ENCODE measurements around the gene GRSF1. TPM values are rescaled to one million over a fixed set of nuclear protein-coding genes. Genes with fewer than 3 reads are reported as not detected.

Gene GRSF1
- total and polyA plus RNA-seq, 2 of the 13 experiments (the other 11 are each of a cell fraction or from before 2014, with no cell fraction given): 66.5 to 103 TPM

GRCh38 chr4:70873216-70873615 is 33.5 kb upstream of the GRSF1 start:
- 62% methylated on average over 3 of the region's 3 CpGs for WGBS (ENCODE audit: low lambda C conversion rate)
- H3K27ac ChIP-seq (ENCODE audit: extremely low read length, insufficient read depth, low read length): no peak overlapping the region
- ChIA-PET POLR2A (no interaction called here), CTCF (ENCODE audit: low intra/inter-chr PET ratio, low total read pairs) (no interaction called here)
- intact Hi-C loops (cut with micrococcal nuclease; ENCODE audit: unreplicated experiment) (no loop called here), in situ Hi-C loops (cut with HindIII; ENCODE audit: extremely low pct_ligation_motif_present, low pct_unique_long_range_greater_than_20kb) (no loop called here)
- no peak overlapping the region for H3K9ac ChIP-seq (ENCODE audit: insufficient read depth, low read depth, low read length)
- H3K4me2 ChIP-seq (ENCODE audit: low read depth, low read length): no peak overlapping the region
- DNase-seq (ENCODE audit: low spot score) (no peak), FAIRE-seq (no peak), ATAC-seq (no peak)
- no peaks in the 10 kb centered on the region for H3K4me1 ChIP-seq (ENCODE audit: insufficient read depth, low read length)
- H4K20me1 ChIP-seq (ENCODE audit: insufficient read depth, low read length): no peaks in the 10 kb centered on the region
- H3K4me3 ChIP-seq (replicated peaks in 1 of 3; ENCODE audit: insufficient read depth in 1 of 3, low read depth in 2 of 3, low read length in 3 of 3): no peak overlapping the region
- no peaks in the 10 kb centered on the region for H3K79me2 ChIP-seq (ENCODE audit: insufficient read depth, low read length)
- no peaks in the 10 kb centered on the region for H3K9me3 ChIP-seq (ENCODE audit: low read length)
- H3K36me3 ChIP-seq (replicated peaks in 1 of 2; ENCODE audit: control insufficient read depth in 1 of 2, insufficient read depth in 2 of 2, low read length in 2 of 2): no peaks in the 10 kb centered on the region
- no TSS peak for BruUV-seq (replicated peaks)
- no peak overlapping the region for H2AFZ ChIP-seq (ENCODE audit: low read length)
- TF ChIP-seq SOX6 (IDR thresholded peaks at IDR 0.05): no peak
- TF ChIP-seq SOX6 (CRISPR knock-in tag; IDR thresholded peaks at IDR 0.05): no peak
- TF ChIP-seq HNF4G (IDR thresholded peaks at IDR 0.05; ENCODE audit: borderline replicate concordance, low read depth, low read length): no peak
- TF ChIP-seq HNF4G (CRISPR knock-in tag; IDR thresholded peaks at IDR 0.05; ENCODE audit: borderline replicate concordance, low read depth): no peak
- no peak for TF ChIP-seq SMARCE1 (IDR thresholded peaks at IDR 0.05; ENCODE audit: borderline replicate concordance)
- TF ChIP-seq ZFP90 (CRISPR knock-in tag; IDR thresholded peaks at IDR 0.05; ENCODE audit: borderline replicate concordance): no peak
- no peak for TF ChIP-seq HNRNPL (IDR thresholded peaks at IDR 0.05; ENCODE audit: low read depth, low read length)
- no peak for TF ChIP-seq ZNF264 (CRISPR knock-in tag; IDR thresholded peaks at IDR 0.05)
- TF ChIP-seq TBX3 (IDR thresholded peaks at IDR 0.05; ENCODE audit: borderline replicate concordance): no peak
- TF ChIP-seq ELF1 (CRISPR knock-in tag; IDR thresholded peaks at IDR 0.05): no peak
- no peak for TF ChIP-seq SIN3B (IDR thresholded peaks at IDR 0.05; ENCODE audit: low read length)
- TF ChIP-seq BCL6 (CRISPR knock-in tag; IDR thresholded peaks at IDR 0.05): no peak
- H3K27me3 ChIP-seq (ENCODE audit: control insufficient read depth in 1 of 2, insufficient read depth in 2 of 2, low read length in 2 of 2): no peaks in the 10 kb centered on the region

- FAIRE-seq: no peak
- BruUV-seq (replicated peaks): no TSS peak
- in situ Hi-C loops (cut with HindIII; ENCODE audit: extremely low pct_ligation_motif_present, low pct_unique_long_range_greater_than_20kb) (no loop called here), intact Hi-C loops (cut with micrococcal nuclease; ENCODE audit: unreplicated experiment) (no loop called here)
- CTCF ChIA-PET (ENCODE audit: low intra/inter-chr PET ratio, low total read pairs): no interaction called here
- Histone ChIP-seq H4K20me1 (ENCODE audit: insufficient read depth, low read length) (no peaks in the 10 kb centered on the region), H2AFZ (ENCODE audit: low read length) (no peak overlapping the region), H3K4me2 (ENCODE audit: low read depth, low read length) (no peak overlapping the region), H3K9me3 (ENCODE audit: low read length) (no peaks in the 10 kb centered on the region), H3K9ac (ENCODE audit: insufficient read depth, low read depth, low read length) (no peak overlapping the region), H3K27me3 (ENCODE audit: control insufficient read depth in 1 of 2, insufficient read depth in 2 of 2, low read length in 2 of 2) (no peaks in the 10 kb centered on the region), H3K79me2 (ENCODE audit: insufficient read depth, low read length) (no peaks in the 10 kb centered on the region), H3K36me3 (replicated peaks in 1 of 2; ENCODE audit: control insufficient read depth in 1 of 2, insufficient read depth in 2 of 2, low read length in 2 of 2) (no peaks in the 10 kb centered on the region), H3K4me1 (ENCODE audit: insufficient read depth, low read length) (no peaks in the 10 kb centered on the region), H3K27ac (ENCODE audit: extremely low read length, insufficient read depth, low read length) (no peak overlapping the region), H3K4me3 (replicated peaks in 1 of 3; ENCODE audit: insufficient read depth in 1 of 3, low read depth in 2 of 3, low read length in 3 of 3) (no peak overlapping the region)
- DNase-seq (ENCODE audit: low spot score): no peak
- POLR2A ChIA-PET: no interaction called here
- ATAC-seq: no peak
- TF ChIP-seq ZNF75D (CRISPR knock-in tag; IDR thresholded peaks at IDR 0.05; ENCODE audit: borderline replicate concordance): no peak
- no peak for TF ChIP-seq DMTF1 (CRISPR knock-in tag; IDR thresholded peaks at IDR 0.05)
- no peak for TF ChIP-seq ZNF484 (CRISPR knock-in tag; IDR thresholded peaks at IDR 0.05; ENCODE audit: borderline replicate concordance, low read depth)
- no peak for TF ChIP-seq PAXIP1 (CRISPR knock-in tag; conservative IDR thresholded peaks at IDR 0.05)
- no peak for TF ChIP-seq SMAD9 (CRISPR knock-in tag; IDR thresholded peaks at IDR 0.05)
These were observed 29.1 kb upstream of the GRSF1 start for GRCh38 chr4:70868778-70869177.
